HG03097 (cell line): ENCODE measurements around the gene POU6F2.

Experiments
- ATAC-seq: cut with Tn5 transposase; IDR thresholded peaks from one replicate; pipeline ENCODE4 v1.9.1; 2021; ENCODE audit not compliant: unreplicated experiment, low FRiP score

The POU6F2 gene

DNA sequence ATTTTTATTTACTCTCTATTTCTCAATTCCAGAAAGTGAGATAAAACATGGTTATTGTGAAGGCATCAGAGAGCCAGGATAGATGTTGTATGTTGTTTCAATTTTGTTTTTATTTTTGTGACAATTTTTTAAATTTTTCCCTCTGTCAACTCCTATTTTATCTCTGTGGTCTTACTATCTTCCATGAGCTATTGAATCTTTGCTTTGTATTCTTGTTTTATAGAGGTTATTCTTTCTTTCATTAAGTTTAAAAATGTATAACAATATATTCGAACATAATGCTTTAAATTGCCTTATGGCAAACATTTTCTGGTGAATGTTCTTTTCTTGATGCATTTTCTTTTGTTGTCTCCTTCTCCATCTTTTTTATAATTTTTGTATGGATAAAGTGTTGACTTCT is 78.4 kb downstream of the POU6F2 start:
- no peak for ATAC-seq

DNA sequence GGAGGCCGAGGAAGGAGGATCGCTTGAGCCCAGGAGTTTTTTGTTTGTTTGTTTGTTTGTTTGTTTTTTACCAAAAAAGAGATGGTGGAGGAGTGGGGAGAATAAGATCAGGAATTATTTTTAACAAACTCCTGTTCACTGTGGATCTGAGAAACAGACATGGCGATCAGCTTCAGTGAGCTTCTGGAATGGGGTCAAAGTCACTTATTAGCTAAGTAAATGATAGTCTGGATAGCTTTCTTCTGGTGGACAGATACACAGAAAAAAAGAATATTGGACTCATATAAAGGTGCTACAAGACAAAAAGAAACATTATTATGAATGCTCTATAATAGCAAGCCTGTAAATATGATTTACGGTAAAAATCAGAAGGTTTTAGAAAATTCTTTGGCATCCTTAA is 85.1 kb downstream of the POU6F2 start:
- no peak for ATAC-seq

DNA sequence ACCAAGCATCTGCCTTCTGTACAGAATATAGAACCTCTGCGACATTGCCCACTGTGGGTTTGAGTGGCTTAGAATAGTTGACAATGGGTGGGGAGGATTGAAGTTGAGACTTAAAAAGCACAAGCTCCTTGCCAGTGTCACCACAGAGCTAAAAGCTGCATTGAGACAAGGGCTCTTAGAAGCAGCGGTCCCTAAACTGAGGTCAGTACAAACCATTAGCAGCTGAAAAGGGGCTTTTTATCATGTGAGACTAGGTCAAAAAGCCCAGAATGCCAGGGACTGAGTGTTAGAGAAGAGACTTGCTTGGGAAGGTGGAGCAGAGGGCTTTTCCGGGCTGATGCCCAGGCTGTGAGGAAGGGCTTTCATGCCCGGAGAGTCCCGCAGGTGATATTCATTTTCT is 91.3 kb downstream of the POU6F2 start:
- ATAC-seq = no peak

DNA sequence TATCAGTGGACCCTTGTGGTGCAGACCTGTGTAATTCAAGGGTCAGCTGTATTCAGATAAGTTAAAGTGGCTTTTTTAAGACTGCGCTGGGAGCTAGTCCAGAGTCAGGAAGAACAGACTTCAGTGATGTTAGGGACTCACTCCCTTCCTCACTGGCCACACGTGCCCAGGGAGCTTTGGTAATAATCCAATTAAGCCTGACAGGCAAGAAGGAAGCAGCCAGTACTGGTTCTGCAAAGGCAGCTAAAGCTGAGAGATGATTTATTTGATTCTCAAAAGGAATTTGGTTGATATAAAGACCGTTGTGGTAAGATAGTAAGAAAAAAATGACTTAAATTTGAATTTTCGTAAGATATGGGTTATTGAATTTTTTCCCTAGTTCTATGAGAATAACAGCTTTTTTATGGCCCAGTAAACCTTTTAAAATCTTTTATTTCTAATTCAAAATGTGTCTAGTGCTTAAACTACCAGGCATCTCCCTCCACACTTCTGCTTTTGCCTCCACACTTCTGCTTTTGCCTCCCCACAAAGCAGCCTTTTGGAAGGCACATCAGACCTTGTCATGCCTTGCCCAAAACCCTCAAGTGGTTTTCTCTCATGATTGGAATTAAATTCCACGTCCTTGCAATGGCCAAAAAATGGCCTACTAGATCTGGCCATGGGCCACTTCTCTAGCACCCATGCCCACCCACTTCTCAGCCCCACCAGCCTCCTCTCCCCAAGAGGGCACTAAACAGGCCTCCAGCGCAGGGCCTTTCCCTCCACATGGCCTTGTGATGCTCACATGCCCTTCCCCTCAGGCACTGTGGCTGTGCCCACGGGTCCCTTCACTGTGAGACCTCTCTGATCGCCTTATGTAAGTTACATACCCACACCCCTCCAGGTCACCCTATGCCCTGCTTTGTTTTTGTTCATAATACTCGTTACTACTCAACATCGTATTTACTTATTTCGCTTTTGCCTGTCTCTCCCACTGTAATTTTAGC is 92.5 kb downstream of the POU6F2 start:
- ATAC-seq = no peak

DNA sequence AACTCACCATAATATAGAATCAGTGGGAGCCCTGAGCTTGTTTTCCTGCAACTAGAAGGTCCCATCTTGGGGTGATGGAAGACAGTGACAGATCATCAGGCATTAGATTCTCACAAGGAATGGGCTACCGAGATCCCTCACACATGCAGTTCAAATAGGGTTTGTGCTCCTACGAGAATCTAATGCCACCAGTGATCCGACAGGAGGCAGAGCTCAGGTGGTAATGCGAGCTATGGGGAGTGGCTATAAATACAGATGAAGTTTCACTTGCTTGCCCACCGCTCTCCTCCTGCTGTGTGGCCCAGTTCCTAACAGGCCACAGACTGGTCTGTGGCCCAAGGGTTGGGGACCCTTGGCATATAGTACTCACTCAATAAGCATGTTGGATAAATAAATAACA is 93.4 kb downstream of the POU6F2 start:
- ATAC-seq = no peak

DNA sequence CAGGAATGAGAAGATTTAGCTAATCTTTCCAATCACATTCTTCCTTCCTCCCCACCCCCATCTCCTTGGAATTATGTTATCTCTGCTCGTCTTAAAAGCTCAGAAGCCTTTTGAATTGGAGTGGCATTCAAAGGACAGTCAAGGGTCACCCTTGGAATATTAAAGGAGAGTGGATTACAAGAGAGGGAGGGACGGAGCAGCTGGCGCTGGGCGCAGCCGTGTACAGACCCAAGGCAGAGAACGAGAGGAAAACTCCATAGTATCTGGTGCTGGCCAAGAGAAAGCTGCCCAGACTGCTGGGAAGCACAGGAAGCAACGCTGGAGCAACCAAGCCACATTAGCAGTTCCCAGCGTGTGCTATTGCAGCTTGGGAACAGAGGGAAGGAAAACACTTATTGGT is 95.7 kb downstream of the POU6F2 start:
- no peak for ATAC-seq

DNA sequence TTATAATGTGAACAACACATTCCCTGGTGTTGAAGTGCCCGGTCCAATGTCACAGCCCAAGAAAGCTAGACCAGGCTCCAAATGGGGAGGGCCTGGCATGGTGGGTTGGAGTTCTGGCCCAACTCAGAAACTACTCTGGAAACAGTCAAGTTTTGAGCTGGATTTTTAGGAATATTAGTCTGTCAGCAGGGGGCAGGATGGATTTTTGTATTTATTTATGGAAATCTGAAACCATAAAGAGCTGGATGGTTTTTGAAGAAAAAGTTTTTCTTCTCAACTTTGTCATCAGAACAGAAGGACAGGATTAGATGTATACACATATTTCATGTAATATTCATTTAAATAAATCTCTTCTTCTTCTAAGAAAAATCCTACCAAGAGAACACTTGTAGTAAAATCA is 97.5 kb downstream of the POU6F2 start:
- ATAC-seq = no peak

DNA sequence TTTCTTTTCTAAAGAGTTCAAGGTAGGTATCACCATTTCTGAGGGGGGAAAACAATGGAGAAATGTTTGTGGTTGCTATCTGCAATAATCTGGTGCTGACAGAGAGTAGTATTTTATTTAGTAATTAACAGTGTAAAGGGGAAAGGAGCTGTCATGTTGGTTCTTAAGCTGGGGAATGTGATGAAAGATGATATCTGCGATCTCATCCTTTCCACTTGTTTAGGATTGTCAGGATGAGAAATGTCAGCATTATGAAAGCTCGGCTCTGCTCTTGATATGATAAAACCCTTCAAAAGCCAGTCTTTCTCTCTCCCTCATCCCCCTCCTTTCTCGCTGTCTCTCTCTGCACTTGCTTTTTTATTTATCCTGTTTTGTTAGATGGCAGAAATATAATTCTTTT is 106.1 kb downstream of the POU6F2 start:
- no peak for ATAC-seq

DNA sequence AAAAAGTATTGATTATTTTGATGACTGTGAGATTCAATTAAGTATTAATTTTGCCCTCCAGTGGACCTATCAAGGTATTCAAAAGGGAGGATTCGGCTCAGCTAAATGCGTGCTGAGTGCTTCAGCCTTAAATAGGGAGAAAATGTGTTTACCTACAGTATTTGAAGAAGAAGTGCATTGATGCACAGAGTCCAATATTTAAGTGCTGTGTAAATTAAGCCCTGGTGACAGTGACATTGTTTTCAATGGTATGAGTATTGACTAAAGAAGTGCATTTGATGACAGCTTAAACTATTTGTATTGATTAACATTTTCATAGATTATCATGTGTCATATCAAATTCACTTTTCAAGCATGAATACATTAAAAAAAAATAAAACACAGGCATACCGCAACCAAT is 106.6 kb downstream of the POU6F2 start:
- ATAC-seq = no peak

DNA sequence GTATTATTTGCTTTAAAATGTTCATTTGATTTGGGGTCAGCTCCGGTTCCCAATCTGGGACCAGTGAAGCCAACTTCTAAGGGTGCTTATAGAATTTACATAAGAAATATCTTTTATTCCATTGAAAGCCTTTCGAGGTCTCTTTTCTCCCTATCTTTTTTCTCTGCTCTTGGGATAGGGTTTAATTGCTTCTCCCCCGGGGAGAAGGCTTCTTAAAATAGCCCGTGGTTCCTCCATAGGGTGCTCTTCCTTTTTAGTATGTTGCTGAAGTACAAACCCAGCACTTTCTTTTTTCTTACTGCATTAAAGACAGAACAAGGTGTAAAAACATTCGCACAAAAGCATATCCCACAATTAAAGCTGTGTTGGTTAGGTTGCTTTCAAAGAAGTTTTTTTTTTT is 107.5 kb downstream of the POU6F2 start:
- ATAC-seq = no peak

DNA sequence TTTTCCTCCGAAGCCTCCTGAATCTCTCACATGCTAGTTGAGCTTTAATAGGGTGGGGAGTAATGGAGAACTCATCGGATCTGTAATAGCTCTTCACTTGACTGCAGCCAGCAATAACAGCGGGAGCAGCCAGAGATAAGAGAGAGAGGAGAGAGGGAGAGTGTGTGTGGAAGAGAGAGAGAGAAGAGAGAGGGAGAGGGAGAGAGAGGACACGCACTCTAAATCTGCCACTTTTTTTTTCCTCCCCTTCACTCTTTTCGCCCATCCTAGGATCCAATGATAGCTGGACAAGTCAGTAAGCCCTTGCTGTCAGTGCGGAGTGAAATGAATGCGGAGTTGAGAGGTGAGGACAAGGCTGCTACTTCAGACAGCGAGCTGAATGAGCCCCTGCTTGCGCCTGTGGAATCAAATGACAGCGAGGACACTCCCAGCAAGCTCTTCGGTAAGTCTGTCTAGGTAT is 107.9 kb downstream of the POU6F2 start:
- no peak for ATAC-seq

DNA sequence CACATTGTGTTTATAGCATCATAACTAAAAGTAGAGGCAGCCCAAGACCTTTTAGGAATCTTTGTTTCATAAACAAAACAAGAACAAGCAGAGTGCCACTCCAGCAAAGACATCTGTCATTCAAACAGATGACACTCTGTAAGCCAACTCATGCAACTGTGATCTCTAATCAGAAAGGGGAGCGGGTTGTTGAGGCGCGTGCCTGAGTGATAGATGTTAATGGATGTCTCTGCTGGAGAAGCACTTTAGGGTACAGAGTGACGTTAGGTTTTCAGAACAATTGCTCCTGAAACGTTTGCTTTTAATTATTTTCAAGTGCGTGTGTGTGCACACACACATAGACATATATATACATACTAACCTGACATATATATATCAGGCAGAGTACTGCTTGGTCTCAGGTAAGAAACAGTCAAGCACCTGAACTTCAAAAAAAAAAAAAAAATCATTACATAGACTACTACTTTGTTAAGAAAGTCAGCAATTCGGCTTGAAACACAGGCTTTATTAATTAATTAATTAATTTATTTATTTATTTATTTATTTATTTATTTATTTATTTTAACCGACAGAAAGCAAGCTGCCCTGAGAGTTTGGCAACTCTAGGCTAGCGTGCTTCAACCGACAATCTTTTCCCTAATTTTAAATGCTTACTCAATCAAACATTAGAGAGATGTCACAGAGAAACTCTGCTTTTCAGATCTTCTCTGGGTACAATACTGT is 109.1 kb downstream of the POU6F2 start:
- ATAC-seq = no peak

DNA sequence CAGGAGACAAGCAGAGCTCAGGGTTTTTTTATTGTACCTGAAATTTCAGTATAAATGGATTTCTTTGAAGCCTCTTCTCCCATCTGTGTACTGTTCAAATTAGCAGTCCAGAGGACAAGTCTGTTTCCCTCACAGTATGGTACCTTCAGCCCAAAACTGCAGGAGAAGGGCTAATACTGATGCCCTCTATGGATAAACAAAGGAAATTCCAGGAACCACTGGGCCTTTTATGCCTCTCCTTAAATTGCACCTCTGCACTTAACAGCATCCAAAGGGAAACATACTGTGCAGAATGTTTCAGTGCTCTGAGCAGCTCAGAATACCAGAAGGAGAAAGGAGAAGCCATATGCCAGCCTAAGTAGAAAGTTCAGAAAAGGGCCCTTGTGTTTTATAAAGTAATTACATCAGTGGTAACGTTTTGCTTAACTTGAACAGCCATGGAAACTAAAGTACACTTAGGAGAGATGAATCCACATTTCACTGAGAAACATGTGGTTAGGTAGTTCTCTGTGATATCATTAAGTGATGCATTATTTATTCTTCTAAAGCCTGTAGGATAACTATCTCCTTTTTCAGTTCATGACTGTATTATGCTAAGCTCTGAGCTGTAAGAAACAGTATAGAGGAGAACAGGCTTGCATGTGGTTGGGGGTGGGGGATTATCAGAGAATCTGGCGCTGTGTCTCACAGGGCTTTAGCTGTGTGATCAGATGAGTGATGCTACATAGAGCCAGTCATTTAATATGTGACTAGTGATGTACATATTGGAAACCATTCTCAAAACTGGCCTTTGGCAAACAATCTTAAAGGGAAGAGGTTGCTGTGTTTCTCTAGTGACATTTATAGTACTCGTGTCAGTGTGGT is 111.3 kb downstream of the POU6F2 start:
- no peak for ATAC-seq

DNA sequence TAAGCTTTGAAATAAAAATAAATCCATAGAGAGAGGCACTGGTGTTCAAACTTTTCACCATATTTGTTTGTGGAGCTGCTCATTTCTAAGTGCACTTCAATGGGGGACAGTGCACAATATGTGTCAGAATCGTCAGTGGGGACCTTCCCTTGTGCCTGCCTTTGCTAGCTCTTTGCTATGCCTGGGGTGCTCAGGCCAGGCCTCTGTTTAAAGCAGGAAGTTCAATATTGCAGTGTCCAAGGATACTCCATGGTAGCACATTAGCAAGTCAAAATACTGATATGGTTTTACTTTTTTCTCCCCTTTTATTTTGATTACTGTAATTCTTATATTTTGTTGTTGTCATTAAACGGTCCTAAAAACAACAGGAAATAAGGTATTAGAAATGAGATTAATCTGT is 113.4 kb downstream of the POU6F2 start:
- ATAC-seq = no peak

DNA sequence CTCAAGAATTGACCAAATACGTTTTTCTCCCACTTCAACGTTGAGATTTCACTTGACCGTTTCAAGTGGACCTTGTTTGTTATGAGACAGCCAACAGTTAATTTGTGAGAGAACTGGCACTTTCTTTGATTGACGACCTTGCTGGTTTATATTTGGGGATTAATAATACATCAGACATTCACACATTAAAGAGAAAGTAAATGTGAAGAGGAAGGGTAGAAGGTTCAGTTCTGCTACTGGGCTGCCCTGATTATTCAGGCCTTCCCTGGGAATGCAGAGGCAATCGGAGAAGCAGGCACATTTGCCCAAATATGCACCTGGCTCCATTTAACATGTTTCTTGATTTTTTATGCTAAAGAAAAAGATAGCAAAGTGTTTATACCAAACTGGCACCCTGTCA is 114.1 kb downstream of the POU6F2 start:
- ATAC-seq = no peak

DNA sequence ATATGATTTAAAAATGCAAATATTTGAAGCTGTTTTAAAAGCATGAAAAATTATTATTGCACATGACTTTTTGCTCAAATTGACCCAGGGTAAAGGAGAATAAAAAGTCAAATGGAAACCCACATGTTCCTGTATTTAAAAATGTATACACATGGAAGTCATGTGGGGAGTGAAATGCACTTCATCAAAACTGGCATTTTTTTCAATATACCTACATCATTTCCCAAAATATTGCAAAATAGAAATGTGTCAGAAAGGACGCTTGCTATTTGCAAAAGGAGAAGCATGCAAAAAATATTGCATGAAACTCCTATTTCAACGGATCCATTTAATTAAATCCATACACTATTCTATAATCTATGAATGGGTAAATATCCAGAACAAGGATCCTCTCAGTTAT is 117.0 kb downstream of the POU6F2 start:
- ATAC-seq = no peak

DNA sequence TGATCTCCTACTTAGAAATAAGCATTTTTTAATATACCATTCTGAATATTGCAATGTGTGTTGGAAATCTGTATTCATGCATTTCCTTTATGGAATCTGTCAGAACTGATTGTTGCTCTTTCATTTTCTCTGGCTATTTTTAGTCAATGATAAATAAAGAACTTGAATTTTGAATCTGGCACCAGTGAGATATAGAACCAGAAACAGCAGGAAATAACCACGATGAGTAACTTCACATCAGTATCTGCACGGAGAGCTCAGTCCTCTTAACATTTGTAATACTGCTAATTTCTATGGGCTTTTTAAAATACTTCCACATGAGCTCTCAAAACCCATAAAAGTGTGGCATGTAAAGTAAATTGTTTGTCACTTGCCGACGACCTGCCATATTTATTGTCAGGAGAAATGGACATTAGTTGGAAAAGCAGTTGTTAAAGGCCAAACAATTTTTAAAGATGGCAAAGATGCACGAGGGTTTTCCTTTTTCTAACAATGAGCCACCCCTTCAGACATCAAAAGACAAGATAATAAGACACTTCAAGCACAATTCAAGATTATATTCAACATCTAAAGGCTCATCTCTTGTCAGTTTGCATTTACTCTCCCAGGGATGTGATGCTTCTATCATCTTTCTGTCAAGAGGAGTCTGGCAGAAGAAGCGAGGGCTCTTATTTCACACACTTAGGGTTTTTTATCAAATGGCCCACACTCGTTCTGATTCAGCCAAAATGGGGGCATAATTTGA is 118.3 kb downstream of the POU6F2 start:
- no peak for ATAC-seq

DNA sequence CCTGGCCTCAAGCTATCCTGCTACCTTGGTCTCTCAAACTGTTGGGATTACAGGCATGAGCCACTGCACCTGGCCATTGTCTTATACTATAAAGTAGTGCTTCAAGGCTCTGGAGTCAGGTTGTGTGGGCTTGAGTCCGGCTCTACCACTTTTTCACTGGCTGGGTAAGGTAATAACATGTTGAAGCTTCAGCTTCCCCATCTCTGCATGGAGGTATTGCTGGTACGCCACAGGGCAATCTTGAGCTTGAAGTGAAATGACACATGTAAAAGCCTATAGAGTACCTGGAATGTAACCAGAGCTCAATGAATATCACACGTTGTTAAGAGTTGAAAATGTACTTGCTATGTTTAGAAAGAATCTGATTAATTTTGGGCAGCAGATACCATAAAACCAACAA is 120.8 kb downstream of the POU6F2 start:
- ATAC-seq = no peak

DNA sequence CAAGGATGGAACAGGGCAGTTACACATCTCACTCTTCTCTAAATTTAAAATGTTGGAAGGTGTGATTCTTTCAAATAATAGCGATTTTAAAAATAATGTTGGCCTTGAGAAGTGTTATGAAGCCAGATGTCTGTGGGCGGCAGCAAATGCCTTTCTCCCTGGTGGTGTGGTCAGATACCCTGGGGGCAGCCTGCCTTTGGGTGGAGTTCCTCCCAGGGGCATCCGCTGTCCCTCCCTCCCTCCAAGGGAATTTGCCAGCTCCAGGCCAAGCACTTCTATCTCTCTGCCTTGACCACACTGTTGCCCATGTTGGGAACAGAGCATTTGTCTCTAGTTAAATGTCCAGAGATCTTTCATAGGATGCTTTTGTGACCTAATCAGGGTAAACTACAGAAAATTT is 121.4 kb downstream of the POU6F2 start:
- no peak for ATAC-seq

DNA sequence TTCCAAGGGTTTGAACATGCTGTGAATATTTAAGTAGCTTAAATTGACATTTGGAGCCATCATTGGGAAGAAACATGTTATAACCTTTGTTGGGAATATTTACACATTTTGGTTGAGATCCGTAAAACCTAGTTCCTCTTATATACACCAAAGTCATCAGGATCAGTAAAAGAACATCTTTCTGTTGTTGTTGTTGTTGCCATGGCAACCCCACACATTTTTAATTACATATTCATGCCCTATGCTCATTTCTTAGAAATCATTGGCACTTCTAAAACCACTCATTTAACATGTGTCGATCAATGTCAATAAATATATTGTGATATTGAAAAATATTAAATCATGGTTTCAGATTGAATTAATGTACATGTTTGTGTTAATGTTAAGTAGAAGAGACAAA is 122.6 kb downstream of the POU6F2 start:
- no peak for ATAC-seq
